HepG2 (cell line): ENCODE results near the gene CALD1.

Experiments used
- LCORL ChIP-seq, 2 experiments: fragments of 450-650 bp in 1 of 2; sonication (generic) in 1 of 2; formaldehyde crosslinking in 1 of 2; IDR thresholded peaks; 2 replicates each; pipeline versions ENCODE4 v1.5.0 to v1.6.1; 2017 to 2020; ENCODE audit warnings: antibody characterized with exemption in 1 of 2, missing genetic modification reagents in 1 of 2
- SP2 ChIP-seq: sonication (generic); formaldehyde crosslinking; IDR thresholded peaks from 2 replicates; pipeline ENCODE4 v1.5.1; 2020; ENCODE audit warnings: mild to moderate bottlenecking, missing genetic modification reagents
- TCF12 ChIP-seq, 2 experiments: fragments of 450-650 bp in 1 of 2; sonication (generic) in 1 of 2; formaldehyde crosslinking in 1 of 2; IDR thresholded peaks; 2 replicates each; pipeline versions ENCODE4 v1.6.1 to v1.8.0; 2017 to 2022; ENCODE audit warnings: antibody characterized with exemption in 1 of 2, mild to moderate bottlenecking in 1 of 2, missing genetic modification reagents in 1 of 2, moderate library complexity in 1 of 2
- ZBTB1 ChIP-seq: sonication (generic); formaldehyde crosslinking; IDR thresholded peaks from 2 replicates; pipeline ENCODE4 v1.4.0; 2020; ENCODE audit warnings: missing genetic modification reagents, borderline replicate concordance
- TF ChIP-seq, protein P1 (sequence below): IDR thresholded peaks from 2 replicates; pipeline ENCODE4 v1.6.1; 2016; ENCODE audit warnings: missing compliant biosample characterization, missing genetic modification reagents, borderline replicate concordance

DNA sequence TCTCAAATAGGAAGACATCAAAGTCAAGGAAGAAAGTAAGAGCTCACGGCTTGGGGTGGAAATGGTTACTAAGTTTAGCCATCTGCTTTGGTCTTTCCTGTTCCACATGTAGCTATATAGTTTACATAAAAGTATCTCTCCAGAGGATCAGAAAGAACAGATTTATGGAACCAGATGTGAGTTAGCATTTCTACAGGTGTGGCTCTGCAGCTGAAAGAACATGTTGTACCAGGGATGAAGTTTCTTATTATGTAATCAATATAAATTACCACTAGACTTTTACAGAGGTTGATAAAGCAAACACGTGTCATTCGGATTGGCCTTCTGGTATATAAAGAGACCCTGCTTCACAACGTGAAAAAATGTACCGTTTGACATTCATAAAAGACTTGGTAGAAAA is 19.9 kb downstream of the CALD1 start:
- TF ChIP-seq TCF12 (IDR thresholded peaks at IDR 0.05) (no peak), TCF12 (CRISPR knock-in tag; IDR thresholded peaks at IDR 0.05) (no peak), LCORL (IDR thresholded peaks at IDR 0.05) (no peak), LCORL (CRISPR knock-in tag; IDR thresholded peaks at IDR 0.05) (no peak), SP2 (CRISPR knock-in tag) (no peak), ZBTB1 (CRISPR knock-in tag) (no peak)
- TF ChIP-seq, protein P1, sequence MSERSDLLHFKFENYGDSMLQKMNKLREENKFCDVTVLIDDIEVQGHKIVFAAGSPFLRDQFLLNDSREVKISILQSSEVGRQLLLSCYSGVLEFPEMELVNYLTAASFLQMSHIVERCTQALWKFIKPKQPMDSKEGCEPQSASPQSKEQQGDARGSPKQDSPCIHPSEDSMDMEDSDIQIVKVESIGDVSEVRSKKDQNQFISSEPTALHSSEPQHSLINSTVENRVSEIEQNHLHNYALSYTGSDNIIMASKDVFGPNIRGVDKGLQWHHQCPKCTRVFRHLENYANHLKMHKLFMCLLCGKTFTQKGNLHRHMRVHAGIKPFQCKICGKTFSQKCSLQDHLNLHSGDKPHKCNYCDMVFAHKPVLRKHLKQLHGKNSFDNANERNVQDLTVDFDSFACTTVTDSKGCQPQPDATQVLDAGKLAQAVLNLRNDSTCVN (CRISPR knock-in tag) = no peak
